Stimulated activated CD8-positive, alpha-beta memory T cell treated with anti-CD3 and anti-CD28 coated beads, Interleukin-7, amount 100 ng/mL, for 48 hours (primary cell): ENCODE data around the gene ARID5B.
A peak's percentile ranks its signal among the peaks of the same experiment; 100 is the strongest.
"Not testable (repeated sequence)": the region's sequence is repeated elsewhere in the genome, so short reads cannot be mapped to it uniquely, and the experiment has no call there.

Experiments
- DNase-seq, 2 donors: peaks; one replicate each; pipeline ENCODE4 v3.0.0-alpha.2; 2020; ENCODE audit warnings: low read depth in 1 of 2; ENCODE audit errors: extremely low read depth in 1 of 2

Gene ARID5B

DNA sequence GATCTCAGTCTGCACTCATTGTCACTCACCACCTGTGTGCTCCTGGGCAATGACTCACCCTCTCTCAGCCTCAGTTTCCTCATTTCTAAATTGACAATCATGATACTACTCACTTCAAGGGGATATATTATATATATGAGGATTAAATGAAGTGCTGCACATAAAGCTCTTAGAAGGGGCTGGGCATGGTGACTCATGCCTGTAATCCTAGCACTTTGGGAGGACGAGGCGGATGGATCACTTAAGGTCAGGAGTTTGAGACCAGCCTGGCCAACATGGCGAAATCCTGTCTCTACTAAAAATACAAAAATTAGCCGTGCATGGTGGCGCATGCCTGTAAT lies 127.0 kb downstream of the ARID5B start:
- DNase-seq = not testable (repeated sequence)

DNA sequence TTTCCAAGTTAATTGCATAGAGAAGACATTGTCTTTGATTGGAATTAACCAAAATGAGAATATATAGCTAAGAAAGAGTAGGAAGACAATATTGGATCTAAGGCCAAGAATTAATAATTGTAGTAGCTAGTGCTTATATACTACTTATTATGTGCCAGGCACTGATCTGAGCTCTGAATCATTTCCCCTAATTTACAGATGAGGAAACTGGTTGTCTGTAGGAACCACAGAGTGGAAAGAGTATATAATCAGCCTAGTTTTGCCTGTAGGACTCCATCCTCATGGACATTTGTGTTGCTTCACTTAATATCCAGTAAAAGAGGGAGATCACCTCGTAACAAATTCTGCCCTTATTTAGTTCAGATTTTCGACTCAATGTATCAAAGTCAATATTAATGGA lies 127.9 kb downstream of the ARID5B start:
- DNase-seq = no peak

DNA sequence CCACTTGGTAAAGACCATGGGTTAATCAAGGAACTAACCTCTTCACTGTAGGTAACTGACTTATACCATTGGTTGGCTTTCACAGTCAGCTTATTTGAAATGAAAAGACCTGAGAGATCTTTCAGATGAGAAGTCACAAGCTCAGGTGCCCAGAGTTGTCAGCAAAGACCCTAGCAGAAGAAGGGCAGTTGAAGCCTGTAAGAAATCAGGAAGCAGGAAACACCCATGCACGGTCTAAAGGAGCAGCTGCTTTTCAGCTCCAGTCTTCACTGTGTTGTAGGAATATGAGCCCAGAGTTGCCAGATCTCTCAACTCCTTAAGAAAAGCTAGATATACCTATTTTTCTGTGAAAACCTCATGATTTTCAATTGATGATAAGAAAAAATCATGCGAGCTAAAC lies 130.0 kb downstream of the ARID5B start:
- DNase-seq = no peak

- no peak for DNase-seq
Measured at GRCh38 chr10:62033125-62033524, 131.6 kb downstream of the ARID5B start.

DNA sequence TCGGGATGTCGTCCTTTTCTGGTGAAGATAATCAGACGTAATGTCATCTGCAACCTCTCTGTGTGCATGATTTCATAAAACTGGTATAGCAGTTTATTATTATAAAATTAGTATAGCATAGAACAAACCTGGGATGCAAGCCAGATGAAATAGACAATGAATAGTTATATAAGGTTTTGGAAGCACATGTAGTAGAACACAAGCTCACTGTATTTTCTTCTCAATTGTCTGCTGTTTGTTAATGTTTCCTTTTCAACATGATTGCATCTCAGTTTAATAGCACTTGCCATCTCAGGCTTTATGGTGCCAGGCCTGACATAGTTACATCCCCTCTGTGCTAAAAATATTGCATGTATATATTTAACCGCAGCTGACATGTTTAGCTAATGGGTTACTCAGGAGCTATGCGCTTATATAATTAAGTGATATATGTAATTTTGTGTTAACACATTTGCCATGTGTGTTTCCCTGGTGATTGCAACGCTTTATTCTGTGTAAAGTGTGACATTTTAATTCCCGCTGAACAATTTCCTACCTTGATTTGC lies 132.7 kb downstream of the ARID5B start:
- no peak for DNase-seq

DNA sequence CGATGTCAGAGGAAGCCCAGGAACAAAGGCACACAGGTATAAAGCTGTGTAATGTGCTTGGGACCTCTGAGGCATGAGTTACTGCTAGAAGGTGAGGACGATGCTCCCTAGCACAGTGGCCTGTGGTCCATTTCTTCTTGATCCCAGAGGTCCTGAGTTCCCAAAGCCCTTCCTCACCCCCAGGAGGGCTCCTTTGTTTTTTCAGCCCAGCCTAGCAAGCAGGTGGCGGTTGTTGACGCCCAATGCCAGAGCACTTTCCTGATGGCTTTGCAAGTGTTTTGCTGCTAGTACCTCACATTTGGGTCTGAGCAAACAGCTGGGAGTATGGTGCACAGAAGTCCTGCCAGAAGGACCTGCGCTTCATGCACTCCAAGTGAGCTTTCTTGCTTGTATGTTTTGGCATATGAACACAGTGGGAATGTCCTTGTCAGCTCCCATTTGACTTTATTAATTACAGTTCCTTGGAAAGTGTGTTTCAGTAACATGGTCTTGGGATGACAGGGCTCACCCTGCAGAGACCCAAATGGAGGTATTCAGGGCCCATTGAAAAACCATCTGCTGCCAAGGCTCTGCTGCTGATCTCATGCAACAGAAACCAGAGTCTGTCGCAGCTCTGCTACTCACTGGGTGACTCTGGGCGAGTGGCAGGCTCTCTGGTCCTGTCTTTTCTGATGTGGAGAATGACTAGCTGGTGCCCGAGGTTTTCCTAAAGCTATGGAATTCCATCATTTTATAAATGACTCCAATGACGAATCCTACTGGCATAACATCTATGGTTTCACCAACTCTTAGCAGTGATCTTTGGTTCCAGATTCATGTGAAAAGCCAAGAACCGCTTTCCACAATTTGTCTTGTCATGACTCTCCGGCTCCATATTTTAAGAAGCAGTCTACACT lies 134.9 kb downstream of the ARID5B start:
- DNase-seq = no peak

DNA sequence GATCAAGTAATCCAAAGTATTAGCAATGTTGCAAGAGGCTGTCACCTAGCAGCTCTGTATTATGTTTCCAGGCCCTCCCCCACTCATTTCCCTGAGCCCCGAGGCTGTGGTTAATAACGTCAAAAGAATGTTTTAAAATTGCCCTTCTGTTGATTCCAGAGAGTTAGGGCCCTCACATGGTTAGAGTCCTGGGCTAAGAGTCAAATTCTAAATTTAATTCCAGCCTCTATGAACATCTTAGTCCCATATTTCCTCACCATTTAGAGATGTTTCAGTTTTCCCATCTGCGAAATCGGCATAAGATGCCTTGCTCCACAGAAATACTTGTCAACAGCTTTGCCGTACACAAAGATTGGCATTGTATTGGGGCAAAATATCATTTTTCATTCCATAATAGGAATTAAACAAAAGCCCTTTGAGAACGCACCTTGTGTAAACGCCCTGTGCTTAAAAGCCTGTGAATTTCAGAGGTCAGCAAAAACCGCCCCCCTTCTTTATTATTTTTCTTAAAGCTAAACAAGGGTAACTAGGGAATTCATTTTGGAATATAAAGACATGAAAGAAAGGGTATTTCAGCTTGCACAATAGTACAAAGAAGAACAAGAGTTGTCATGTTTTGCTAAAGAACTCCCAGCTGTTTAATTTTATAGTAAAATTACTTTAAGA lies 135.8 kb downstream of the ARID5B start:
- no peak for DNase-seq

GRCh38 chr10:62037890-62038608 lies 136.6 kb downstream of the ARID5B start:
- no peak for DNase-seq

GRCh38 chr10:62038609-62039190 lies 137.2 kb downstream of the ARID5B start:
- DNase-seq = peak in 1 of 2 donors; percentile 67

- DNase-seq = no peak
Measured at GRCh38 chr10:62039954-62040353, 138.5 kb downstream of the ARID5B start.

GRCh38 chr10:62040881-62041280 lies 139.4 kb downstream of the ARID5B start:
- no peak for DNase-seq

DNA sequence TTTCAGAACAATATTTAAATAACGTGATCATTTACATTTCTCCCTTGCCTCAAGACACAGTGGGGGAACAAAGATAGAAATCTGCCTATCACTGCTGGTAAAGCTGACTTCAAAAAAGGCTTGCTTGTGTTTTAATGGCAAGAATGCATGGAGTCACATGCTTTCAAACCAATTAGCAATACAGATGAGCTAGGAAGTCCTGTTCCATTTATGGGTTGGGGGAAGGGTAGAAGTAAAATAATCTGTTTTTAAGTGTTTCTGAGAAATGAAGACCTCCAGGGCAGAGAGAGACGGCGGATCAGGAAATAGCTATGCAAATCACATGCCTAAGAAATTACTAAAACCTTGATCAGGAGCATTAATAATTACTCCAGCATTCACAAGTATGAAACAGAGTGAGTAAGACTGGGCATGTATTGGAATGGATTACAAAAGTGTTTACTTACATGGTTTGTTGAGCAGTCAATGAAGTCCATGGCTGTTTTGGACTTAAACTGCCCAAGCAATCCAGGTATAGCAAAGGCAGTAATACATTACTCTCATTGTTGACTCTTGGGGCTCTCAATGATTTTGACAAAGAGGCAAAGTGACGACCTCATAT lies 142.0 kb downstream of the ARID5B start:
- no peak for DNase-seq

- no peak for DNase-seq
Measured at GRCh38 chr10:62044566-62044965, 143.1 kb downstream of the ARID5B start.

- no peak for DNase-seq
Measured at GRCh38 chr10:62045765-62046521, 144.4 kb downstream of the ARID5B start.

DNA sequence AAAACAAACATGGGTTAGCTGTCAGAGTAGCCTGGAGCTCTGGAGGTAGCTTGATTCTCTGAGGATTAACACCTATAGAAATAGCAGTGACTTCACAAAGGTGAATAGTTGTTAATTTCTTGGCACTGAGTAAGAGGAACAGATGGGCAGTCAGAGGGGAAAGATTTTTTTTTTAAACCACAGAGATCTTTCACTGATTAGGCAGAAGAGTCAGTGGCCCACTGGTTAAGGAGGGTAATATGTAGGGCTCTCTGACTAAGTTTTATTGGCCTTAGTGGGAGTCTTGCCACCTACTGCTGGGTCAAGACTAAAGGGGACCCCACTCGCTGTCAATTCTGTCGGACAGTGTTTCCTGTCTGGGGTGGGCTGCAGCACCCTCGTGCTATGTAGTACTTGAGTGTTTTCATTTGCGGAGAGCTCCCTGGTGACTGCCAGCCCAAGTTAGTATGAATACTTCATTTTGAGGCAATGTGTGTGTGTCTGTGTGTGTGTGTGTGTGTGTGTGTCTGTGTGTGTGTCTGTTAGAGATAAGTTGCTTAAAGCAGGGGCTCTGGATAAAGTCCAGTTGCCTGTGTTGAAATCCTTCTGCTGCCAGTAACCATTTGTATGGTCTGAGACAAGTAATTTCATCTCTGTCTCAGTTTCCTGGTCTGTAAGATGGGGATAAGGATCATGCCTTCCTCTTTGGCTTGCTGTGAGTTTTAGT lies 145.2 kb downstream of the ARID5B start:
- no peak for DNase-seq

GRCh38 chr10:62047228-62047892 lies 145.9 kb downstream of the ARID5B start:
- no peak for DNase-seq

DNA sequence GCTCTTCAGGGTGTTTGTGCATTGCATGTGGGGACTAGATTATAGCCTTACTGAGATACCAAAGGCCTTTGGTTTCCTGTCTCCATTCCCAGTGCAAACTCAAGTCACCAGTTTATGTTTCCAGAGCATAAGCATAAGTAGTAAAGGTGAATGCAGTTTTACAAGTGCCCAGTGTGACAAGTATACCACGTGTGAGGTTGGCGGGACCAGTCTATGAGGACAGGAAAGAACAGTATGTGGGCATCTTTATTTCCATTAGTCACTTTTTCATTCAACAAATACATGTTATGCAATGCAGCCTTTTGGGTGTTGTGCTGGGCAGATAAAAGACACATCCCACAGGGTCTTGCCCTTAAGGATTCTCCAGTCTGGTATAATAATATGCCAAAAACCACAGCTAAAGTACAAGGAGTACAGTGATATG lies 146.5 kb downstream of the ARID5B start:
- peak in 1 of 2 donors; percentile 58 for DNase-seq

DNA sequence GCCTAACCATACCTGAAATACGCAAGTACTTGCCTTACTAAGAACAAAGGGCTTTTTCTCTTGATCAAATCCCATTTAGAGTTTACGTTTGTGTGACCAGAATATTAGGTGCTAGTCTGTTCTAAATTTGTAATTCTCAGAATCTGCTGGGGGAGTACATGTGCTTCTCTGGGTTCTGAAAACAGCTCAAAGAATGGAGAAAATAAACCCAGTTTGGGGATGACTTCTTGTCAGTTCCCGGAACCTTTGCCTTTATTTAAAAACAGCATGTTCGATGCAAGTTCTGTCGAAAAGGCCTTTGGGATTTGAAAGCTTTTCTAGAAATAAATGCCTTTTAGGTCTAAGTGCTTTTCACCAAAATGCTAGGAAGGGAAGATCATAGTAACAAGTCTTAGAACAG lies 147.0 kb downstream of the ARID5B start:
- no peak for DNase-seq
